NCI-H2081 (cell line): ENCODE results near the gene LSS.
A peak's percentile ranks its signal among the peaks of the same experiment; 100 is the strongest.
"Not testable (repeated sequence)": the region's sequence is repeated elsewhere in the genome, so short reads cannot be mapped to it uniquely, and the experiment has no call there.

Experiments used
- DNase-seq, 2 experiments: peaks; one replicate each; lab custom pipeline; 2025; lab: John Stamatoyannopoulos, UW

The LSS gene

GRCh38 chr21:46152927-46153246, 75.7 kb downstream of the LSS start:
- DNase-seq, result no peak

GRCh38 chr21:46151989-46152926, 76.3 kb downstream of the LSS start:
- DNase-seq, result no peak

- no peak for DNase-seq
These were observed 77.1 kb downstream of the LSS start for GRCh38 chr21:46151261-46151988.

GRCh38 chr21:46150491-46151121, 78.0 kb downstream of the LSS start:
- no peak for DNase-seq

GRCh38 chr21:46150073-46150472, 78.5 kb downstream of the LSS start:
- no peak for DNase-seq

GRCh38 chr21:46149205-46149901, 79.2 kb downstream of the LSS start:
- DNase-seq, result no peak

- no peak for DNase-seq
These were observed 80.5 kb downstream of the LSS start for GRCh38 chr21:46148106-46148505.

- peak in 1 of 2 experiments; percentile 27 for DNase-seq
These were observed 81.1 kb downstream of the LSS start for GRCh38 chr21:46147429-46147828.

- no peak for DNase-seq
These were observed 81.7 kb downstream of the LSS start for GRCh38 chr21:46146856-46147255.

GRCh38 chr21:46145840-46146691, 82.5 kb downstream of the LSS start:
- DNase-seq, result no peak

GRCh38 chr21:46145159-46145839, 83.3 kb downstream of the LSS start:
- DNase-seq, result no peak

GRCh38 chr21:46144464-46145070, 84.0 kb downstream of the LSS start:
- DNase-seq, result no peak

- no peak for DNase-seq
These were observed 85.7 kb downstream of the LSS start for GRCh38 chr21:46142582-46143473.

GRCh38 chr21:46141767-46142581, 86.6 kb downstream of the LSS start:
- DNase-seq, result no peak

GRCh38 chr21:46140352-46141003, 88.1 kb downstream of the LSS start:
- DNase-seq, result not testable (repeated sequence)

- DNase-seq, result no peak
These were observed 88.9 kb downstream of the LSS start for GRCh38 chr21:46139686-46140085.

- no peak for DNase-seq
These were observed 90.1 kb downstream of the LSS start for GRCh38 chr21:46138383-46138970.
